Endodermal cell (in vitro differentiated cells): ENCODE measurements around the gene REEP2. TPM values are rescaled to one million over a fixed set of nuclear protein-coding genes. Genes with fewer than 3 reads are reported as not detected.

ENCODE experiments used
- DNase-seq: peaks from one replicate; pipeline ENCODE4 v3.0.0-alpha.2; 2017
- H3K27ac ChIP-seq: 2 replicates; pipeline ENCODE4 v1.5.1; 2013; ENCODE audit warnings: mild to moderate bottlenecking, low read depth, low read length, moderate library complexity
- H3K27me3 ChIP-seq: 2 replicates; pipeline ENCODE4 v1.6.1; 2013; ENCODE audit warnings: mild to moderate bottlenecking, low read length, moderate library complexity; ENCODE audit not compliant: insufficient read depth, control insufficient read depth, poor library complexity, severe bottlenecking
- H3K36me3 ChIP-seq: 2 replicates; pipeline ENCODE4 v1.7.0; 2013; ENCODE audit warnings: mild to moderate bottlenecking, low read length, moderate library complexity; ENCODE audit not compliant: control insufficient read depth, insufficient read depth
- H3K4me1 ChIP-seq: one replicate; pipeline ENCODE4 v1.7.0; 2013; ENCODE audit warnings: low read length; ENCODE audit not compliant: control insufficient read depth, insufficient read depth
- H3K4me3 ChIP-seq: 2 replicates; pipeline ENCODE4 v1.5.1; 2013; ENCODE audit warnings: mild to moderate bottlenecking, low read length, moderate library complexity
- H3K9ac ChIP-seq: 2 replicates; pipeline ENCODE4 v1.6.1; 2013; ENCODE audit warnings: mild to moderate bottlenecking, low read length, moderate library complexity; ENCODE audit not compliant: poor library complexity, severe bottlenecking; ENCODE audit errors: extremely low read depth
- H3K9me3 ChIP-seq: 2 replicates; pipeline ENCODE4 v1.6.1; 2013; ENCODE audit warnings: mild to moderate bottlenecking, low read length, moderate library complexity; ENCODE audit not compliant: control insufficient read depth
- H3K27ac Mint-ChIP-seq: 2 replicates; pipeline ENCODE4 v1.8.0; 2020; ENCODE audit warnings: mixed read lengths
- H3K27me3 Mint-ChIP-seq: 2 replicates; pipeline ENCODE4 v1.8.0; 2021; ENCODE audit warnings: mild to moderate bottlenecking, mixed read lengths; ENCODE audit not compliant: insufficient read depth
- H3K36me3 Mint-ChIP-seq: 2 replicates; pipeline ENCODE4 v1.8.0; 2020; ENCODE audit warnings: low read depth, mixed read lengths
- H3K4me1 Mint-ChIP-seq: 2 replicates; pipeline ENCODE4 v1.8.0; 2020; ENCODE audit warnings: mixed read lengths
- H3K4me3 Mint-ChIP-seq: 2 replicates; pipeline ENCODE4 v1.8.0; 2020; ENCODE audit warnings: mild to moderate bottlenecking, moderate library complexity, mixed read lengths
- H3K9me3 Mint-ChIP-seq: 2 replicates; pipeline ENCODE4 v1.8.0; 2020; ENCODE audit warnings: mild to moderate bottlenecking, mixed read lengths
- CTCF ChIP-seq: fragments of 200-600 bp; sonication (generic); conservative IDR thresholded peaks from 2 replicates; pipeline ENCODE4 v1.5.0; 2021; ENCODE audit warnings: antibody characterized with exemption, mild to moderate bottlenecking
- WGBS, 2 experiments: methylation state at CpG; one replicate each; pipeline versions ENCODE4 v1.1.5 to v1.1.7; 2013; ENCODE audit warnings: missing lambda C conversion rate in 2 of 2, mixed read lengths in 1 of 2; ENCODE audit not compliant: insufficient coverage in 1 of 2, insufficient read length in 1 of 2; 5-methylcytosine and 5-hydroxymethylcytosine counted together
- total RNA-seq, 2 donors: library from RNA; stranded (reverse); fragmentation: NEBNext Ultra II Directional in 1 of 2; extraction: Animal tissue kit (Norgen Biotek cat#: 25700) in 1 of 2; gene quantifications; 2 replicates in 1 of 2; 3 replicates in 1 of 2; pipeline ENCODE4 v1.2.1, GENCODE V29; 2021

Gene REEP2
- total RNA-seq, 2 donors from 2014 or later: 17.7 to 26.9 TPM

DNA sequence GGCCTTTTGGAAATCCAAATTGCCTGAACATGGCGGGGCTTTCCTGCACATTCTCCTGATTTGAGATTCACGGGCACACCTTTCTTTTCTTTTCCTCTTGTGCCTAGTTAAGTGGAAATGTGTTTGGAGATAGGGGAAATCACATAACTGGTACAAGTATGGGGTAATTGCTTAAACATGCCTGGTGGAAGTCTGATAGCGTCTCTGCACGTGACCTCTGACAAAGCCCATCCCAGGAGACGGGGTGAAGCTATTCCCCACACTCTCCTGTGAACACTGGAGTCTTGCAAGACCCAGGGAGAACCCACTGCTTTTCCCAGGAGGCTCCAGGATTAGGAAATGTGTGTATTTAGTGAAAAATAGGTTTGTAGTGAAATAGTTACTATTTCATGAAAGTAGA, 2.9 kb upstream of the REEP2 start:
- no peak for DNase-seq
- peaks cover 44% of the 10 kb centered on the region for H3K36me3 Mint-ChIP-seq
- TF ChIP-seq CTCF: no peak
- Histone ChIP-seq H3K27me3 (peaks cover 5% of the 10 kb centered on the region), H3K4me3 (no peak overlapping the region), H3K27ac (no peak overlapping the region), H3K4me1 (peaks cover 14% of the 10 kb centered on the region), H3K36me3 (peaks cover 45% of the 10 kb centered on the region), H3K9ac (no peak overlapping the region), H3K9me3 (no peaks in the 10 kb centered on the region)
- no peak overlapping the region for H3K27ac Mint-ChIP-seq
- peaks cover 26% of the 10 kb centered on the region for H3K4me1 Mint-ChIP-seq
- no peaks in the 10 kb centered on the region for H3K9me3 Mint-ChIP-seq
- H3K27me3 Mint-ChIP-seq: peaks cover 8% of the 10 kb centered on the region
- no peak overlapping the region for H3K4me3 Mint-ChIP-seq
- 91 to 94% methylated on average over 4 of the region's 5 CpGs for WGBS, 2 experiments

DNA sequence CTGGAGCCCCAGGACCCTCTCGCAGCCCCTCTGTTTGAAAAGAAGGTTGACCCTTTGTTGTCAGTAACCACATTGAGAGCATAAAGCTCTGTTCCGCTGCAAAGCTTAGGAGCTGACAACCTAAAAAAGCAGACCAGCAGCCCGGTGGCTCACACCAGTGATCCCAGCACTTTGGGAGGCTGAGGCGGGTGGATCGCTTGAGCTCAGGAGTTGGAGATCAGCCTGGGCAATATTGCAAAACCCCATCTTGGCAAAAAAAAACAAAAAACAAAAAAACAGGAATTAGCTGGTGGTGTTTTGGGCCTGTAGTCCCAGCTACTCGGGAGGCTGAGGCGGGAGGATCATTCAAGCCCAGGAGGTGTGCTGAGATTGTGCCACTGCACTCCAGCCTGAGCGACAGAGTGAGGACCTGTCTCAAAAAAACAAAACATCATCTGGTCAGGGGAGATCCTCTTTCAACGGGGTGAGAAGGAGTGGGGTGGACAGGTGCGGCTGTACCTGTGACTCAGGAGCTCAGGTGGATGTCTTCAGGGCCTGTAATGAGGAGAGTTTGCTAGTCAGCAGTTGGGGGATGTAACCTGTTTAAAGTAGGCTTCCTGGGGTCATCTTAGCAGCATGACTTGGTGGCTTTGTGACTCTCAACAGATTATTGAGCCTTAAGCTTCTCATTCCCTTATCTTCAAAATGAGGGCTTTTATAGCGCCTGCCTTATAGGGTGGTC, 694 bp upstream of the REEP2 start:
- H3K4me1 Mint-ChIP-seq: peaks cover 26% of the 10 kb centered on the region
- Histone ChIP-seq H3K4me1 (peaks cover 14% of the 10 kb centered on the region), H3K9me3 (no peaks in the 10 kb centered on the region), H3K27ac (peak overlapping the region; percentile 71), H3K4me3 (peak overlapping the region; percentile 76), H3K27me3 (peaks cover 5% of the 10 kb centered on the region), H3K9ac (peak overlapping the region; percentile 58), H3K36me3 (peaks cover 29% of the 10 kb centered on the region)
- peak overlapping the region; percentile 88 for H3K27ac Mint-ChIP-seq
- H3K4me3 Mint-ChIP-seq: peak overlapping the region; percentile 69
- no peak for TF ChIP-seq CTCF
- WGBS, 2 experiments: 78 to 84% methylated on average over 10 to 11 of the region's 11 CpGs
- no peak for DNase-seq
- H3K9me3 Mint-ChIP-seq: no peaks in the 10 kb centered on the region
- H3K36me3 Mint-ChIP-seq: peaks cover 24% of the 10 kb centered on the region
- peaks cover 8% of the 10 kb centered on the region for H3K27me3 Mint-ChIP-seq

DNA sequence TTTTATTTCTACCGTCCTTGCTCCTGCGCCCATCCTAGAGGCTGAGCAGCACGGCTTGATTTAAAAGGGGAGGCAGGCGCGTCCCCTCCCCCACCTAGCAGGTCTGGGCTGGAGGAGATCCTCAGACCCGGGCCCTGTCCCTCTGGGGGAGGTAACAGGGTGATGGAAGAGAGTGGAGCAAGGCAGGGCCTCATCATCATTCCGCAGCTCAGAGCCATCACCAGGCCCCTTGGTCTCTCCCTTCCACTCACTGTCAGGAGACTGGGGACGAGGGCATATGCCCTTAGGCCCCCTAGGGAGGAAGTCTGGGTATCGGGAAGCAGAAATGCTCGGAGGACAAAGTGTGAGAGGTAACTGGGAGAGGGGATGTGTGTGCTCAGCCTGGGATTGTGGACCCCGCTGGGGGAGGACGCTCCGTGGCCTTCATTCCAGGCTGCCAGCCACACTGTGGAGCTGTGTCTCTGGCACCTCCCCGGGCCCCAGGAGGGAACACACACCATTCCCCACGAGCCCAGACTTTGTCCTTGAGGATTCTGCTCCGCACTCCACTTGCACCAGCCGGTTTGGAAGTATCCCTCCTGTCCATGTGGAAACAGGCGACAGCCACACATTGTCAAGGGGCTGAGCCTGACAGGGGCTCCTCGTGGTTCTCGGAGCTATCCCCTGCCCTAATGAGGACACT, 761 bp downstream of the REEP2 start:
- peaks cover 21% of the 10 kb centered on the region for H3K36me3 ChIP-seq
- peaks cover 26% of the 10 kb centered on the region for H3K4me1 Mint-ChIP-seq
- H3K36me3 Mint-ChIP-seq: peaks cover 18% of the 10 kb centered on the region
- H3K9me3 ChIP-seq: no peaks in the 10 kb centered on the region
- TF ChIP-seq CTCF: no peak
- no peaks in the 10 kb centered on the region for H3K9me3 Mint-ChIP-seq
- peaks cover 14% of the 10 kb centered on the region for H3K4me1 ChIP-seq
- peak overlapping the region; percentile 55 for H3K9ac ChIP-seq
- 41 to 45% methylated on average over 8 to 20 of the region's 20 CpGs for WGBS, 2 experiments
- peak overlapping the region; percentile 88 for H3K4me3 ChIP-seq
- peak overlapping the region; percentile 69 for H3K4me3 Mint-ChIP-seq
- DNase-seq: no peak
- peaks cover 8% of the 10 kb centered on the region for H3K27me3 Mint-ChIP-seq
- H3K27me3 ChIP-seq: peaks cover 5% of the 10 kb centered on the region
- H3K27ac Mint-ChIP-seq: peak overlapping the region; percentile 35
- peak overlapping the region; percentile 75 for H3K27ac ChIP-seq
